Measurements from ENCODE around the gene GSTO1.
"Not testable (repeated sequence)": the region's sequence is repeated elsewhere in the genome, so short reads cannot be mapped to it uniquely, and the experiment has no call there.

GSTO1 gene

DNA sequence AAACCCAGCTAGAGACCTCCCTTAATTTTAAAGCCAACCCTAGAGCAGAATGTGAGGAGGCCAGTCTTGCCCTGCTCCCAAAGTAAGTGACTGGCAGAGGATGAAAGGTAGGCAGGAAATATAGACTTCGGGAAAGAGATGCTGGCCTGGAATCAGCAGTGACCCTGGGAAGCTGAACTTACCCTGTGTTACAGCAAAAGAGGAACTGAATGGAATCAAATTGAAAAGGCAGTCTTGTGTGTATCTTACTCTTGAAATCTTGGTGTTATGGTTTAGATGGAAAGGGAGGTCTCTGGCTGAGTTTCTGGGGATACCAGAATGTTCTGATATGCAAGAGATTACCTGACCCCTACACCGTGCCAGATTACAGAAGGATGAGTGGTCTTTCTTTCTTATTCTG is 14.6 kb upstream of the GSTO1 start:
- DNase-seq (ENCODE audit: low spot score in 2 of 2): no peak
- in situ Hi-C loops (cut with MboI; ENCODE audit: low sequenced_read_pairs): no loop called here
- no peak overlapping the region for H3K4me3 ChIP-seq
- no peaks in the 10 kb centered on the region for H3K4me1 ChIP-seq
- peaks cover 13% of the 10 kb centered on the region; the same call in 1 of the 2 replicates for H3K27me3 ChIP-seq (ENCODE audit: low read depth)
- H3K36me3 ChIP-seq (replicated peaks): no peaks in the 10 kb centered on the region
- no peaks in the 10 kb centered on the region for H3K9me3 ChIP-seq

DNA sequence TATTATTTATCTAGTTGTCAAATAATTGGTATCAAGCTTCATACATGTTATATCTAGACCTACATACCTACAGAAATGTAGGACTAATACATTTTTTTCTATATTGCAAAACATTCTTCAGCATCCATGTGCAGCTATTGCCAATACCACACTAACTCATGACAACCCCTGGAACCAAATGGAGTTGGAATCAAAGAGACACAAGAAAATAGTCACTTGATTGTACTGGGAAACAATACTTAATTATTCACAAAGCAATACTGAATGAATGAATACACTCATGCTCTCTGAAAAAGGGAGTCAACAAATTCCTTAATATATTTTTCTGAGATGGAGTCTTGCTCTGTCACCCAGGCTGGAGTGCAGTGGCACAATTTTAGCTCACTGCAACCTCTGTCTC is 12.1 kb upstream of the GSTO1 start:
- Histone ChIP-seq H3K4me3 (no peak overlapping the region), H3K4me1 (no peaks in the 10 kb centered on the region), H3K27me3 (ENCODE audit: low read depth) (peaks cover 10% of the 10 kb centered on the region; the same call in 1 of the 2 replicates), H3K9me3 (peaks cover 6% of the 10 kb centered on the region), H3K36me3 (replicated peaks) (no peaks in the 10 kb centered on the region)
- DNase-seq (ENCODE audit: low spot score in 2 of 2): no peak
- in situ Hi-C loops (cut with MboI; ENCODE audit: low sequenced_read_pairs): no loop called here

DNA sequence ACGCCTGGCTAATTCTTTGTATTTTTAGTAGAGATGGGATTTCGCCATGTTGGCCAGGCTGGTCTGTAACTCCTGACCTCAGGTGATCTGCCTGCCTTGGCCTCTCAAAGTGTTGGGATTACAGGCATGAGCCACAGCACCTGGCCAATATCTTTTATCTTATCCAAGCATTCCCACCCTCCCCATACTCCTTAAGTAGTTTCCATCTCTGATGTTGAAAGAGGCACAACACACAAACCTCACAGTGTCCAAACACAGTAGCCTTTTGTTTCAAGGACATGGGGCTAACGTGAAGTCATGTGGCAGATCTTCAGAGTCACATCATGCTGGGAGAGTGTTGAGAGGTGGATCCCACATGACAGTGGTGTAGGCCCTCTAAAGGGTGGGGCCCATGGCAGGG is 11.7 kb upstream of the GSTO1 start:
- DNase-seq (ENCODE audit: low spot score in 2 of 2); H3K36me3 ChIP-seq (replicated peaks); in situ Hi-C loops (cut with MboI; ENCODE audit: low sequenced_read_pairs); H3K4me3 ChIP-seq; H3K9me3 ChIP-seq; H3K4me1 ChIP-seq: not testable (repeated sequence)
- H3K27me3 ChIP-seq (ENCODE audit: low read depth): peaks cover 10% of the 10 kb centered on the region; the same call in 1 of the 2 replicates

DNA sequence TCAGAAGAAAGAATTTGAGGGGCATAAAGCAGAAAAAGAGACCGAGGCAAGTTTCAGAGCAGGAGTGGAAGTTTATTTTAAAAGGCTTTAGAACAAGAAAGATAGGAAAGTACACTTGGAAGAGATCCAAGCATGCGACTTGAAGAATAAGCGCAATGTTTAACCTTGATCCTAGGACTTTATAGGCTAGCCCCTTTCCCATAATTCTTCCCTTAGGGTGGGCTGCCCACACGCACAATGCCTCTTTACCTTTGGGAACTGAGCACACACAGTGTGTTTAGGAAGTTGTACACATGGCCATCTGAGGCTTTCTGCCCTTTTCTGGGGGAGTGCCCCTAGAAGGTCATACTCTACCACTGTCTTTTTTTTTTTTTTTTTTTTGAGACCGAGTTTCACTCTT is 11.2 kb upstream of the GSTO1 start:
- Histone ChIP-seq H3K36me3 (replicated peaks) (no peaks in the 10 kb centered on the region), H3K4me3 (no peak overlapping the region), H3K9me3 (peaks cover 6% of the 10 kb centered on the region), H3K27me3 (ENCODE audit: low read depth) (peaks cover 10% of the 10 kb centered on the region; the same call in 1 of the 2 replicates), H3K4me1 (no peaks in the 10 kb centered on the region)
- in situ Hi-C loops (cut with MboI; ENCODE audit: low sequenced_read_pairs): no loop called here
- no peak for DNase-seq (ENCODE audit: low spot score in 2 of 2)

DNA sequence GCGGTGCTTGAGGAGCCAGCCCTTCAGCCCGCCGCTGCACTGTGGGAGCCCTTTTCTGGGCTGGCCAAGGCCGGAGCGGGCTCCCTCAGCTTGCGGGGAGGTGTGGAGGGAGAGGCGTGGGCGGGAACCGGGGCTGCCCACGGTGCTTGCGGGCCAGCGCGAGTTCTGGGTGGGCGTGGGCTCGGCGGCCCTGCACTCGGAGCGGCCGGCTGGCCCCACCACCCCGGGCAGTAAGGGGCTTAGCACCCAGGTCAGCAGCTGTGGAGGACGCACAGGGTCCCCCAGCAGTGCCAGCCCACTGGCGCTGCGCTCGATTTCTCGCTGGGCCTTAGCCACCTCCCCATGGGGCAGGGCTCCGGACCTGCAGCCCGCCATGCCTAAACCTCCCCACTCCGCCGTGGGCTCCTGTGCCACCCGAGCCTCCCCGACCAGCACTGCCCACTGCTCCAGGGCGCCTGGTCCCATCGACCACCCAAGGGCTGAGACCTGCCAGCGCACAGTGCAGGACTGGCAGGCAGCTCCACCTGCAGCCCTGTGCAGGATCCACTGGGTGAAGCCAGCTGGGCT is 9.5 kb upstream of the GSTO1 start:
- Histone ChIP-seq H3K4me3 (no peak overlapping the region), H3K9me3 (peaks cover 6% of the 10 kb centered on the region), H3K27me3 (ENCODE audit: low read depth) (peaks cover 4% of the 10 kb centered on the region; the same call in 1 of the 2 replicates), H3K36me3 (replicated peaks) (no peaks in the 10 kb centered on the region), H3K4me1 (no peaks in the 10 kb centered on the region)
- no peak for DNase-seq (ENCODE audit: low spot score in 2 of 2)
- in situ Hi-C loops (cut with MboI; ENCODE audit: low sequenced_read_pairs): no loop called here

DNA sequence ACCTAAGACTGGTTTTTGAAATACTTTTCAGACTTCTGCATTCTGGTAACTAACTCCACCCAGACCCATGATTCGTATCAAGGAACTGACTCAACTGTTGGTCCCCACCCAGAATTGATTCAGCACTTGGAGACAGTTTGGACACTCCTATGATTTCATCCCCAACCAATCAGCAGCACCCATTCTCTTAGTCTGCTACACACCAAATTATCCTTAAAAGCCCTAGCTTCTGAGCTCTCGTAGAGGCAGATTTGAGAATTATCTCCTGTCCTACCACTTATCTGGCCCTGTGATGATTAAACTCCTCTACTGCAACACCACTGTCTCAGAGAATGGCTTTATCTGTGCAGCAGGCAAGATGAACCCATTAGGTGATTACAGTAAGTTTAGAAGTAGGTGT is 7.7 kb upstream of the GSTO1 start:
- Histone ChIP-seq H3K4me3 (no peak overlapping the region), H3K27me3 (ENCODE audit: low read depth) (no peaks in the 10 kb centered on the region), H3K36me3 (replicated peaks) (no peaks in the 10 kb centered on the region), H3K4me1 (peaks cover 5% of the 10 kb centered on the region; the same call in 1 of the 2 replicates), H3K9me3 (peaks cover 6% of the 10 kb centered on the region)
- in situ Hi-C loops (cut with MboI; ENCODE audit: low sequenced_read_pairs): no loop called here
- DNase-seq (ENCODE audit: low spot score in 2 of 2): no peak

DNA sequence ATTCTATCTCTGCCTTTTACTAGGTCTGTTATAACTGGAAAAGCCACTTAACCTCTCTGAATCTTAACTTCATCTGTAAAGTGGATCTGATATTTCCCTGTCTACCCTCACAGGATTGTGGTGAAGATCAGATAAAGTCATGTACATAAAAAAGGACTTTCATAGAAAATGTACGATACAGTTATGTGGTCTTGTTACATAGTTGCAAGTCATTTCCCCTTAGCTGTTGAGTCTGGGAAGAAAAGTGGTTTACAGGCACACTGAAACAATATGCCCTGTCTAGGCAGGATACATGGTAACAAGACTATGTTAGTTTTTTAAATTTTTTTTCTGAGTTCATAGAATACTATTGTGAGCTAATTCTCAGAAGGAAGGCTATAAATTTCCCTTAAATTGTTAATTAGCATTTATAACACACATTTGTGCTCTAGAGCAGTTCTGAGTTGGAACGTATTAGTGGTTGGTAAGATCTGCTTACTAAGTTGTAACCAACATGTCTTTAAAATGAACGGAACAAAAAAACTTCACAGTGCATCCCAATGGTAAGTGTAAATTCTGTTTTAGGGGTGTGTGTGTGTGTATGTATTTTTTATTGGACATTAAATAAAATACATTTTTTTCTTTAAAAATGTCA is 7.1 kb upstream of the GSTO1 start:
- no peak for DNase-seq (ENCODE audit: low spot score in 2 of 2)
- Histone ChIP-seq H3K36me3 (replicated peaks) (no peaks in the 10 kb centered on the region), H3K4me3 (no peak overlapping the region), H3K9me3 (peaks cover 6% of the 10 kb centered on the region), H3K4me1 (peaks cover 5% of the 10 kb centered on the region; the same call in 1 of the 2 replicates), H3K27me3 (ENCODE audit: low read depth) (no peaks in the 10 kb centered on the region)
- in situ Hi-C loops (cut with MboI; ENCODE audit: low sequenced_read_pairs): no loop called here

DNA sequence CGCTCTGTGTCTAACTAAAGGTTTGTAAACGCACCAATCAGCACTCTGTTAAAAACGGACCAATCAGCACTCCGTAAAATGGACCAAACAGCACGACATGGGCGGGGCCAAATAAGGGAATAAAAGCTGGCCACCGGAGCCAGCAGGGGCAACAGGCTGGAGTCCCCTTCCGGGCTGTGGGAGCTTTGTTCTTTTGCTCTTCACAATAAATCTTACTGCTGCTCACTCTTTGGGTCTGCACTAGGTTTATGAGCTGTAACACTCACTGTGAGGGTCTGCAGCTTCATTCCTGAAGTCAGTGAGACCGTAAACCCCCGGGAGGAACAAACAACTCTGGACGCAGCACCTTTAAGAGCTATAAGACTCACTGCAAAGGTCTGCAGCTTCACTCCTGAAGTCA is 5.8 kb upstream of the GSTO1 start:
- H3K4me3 ChIP-seq; DNase-seq (ENCODE audit: low spot score in 2 of 2); in situ Hi-C loops (cut with MboI; ENCODE audit: low sequenced_read_pairs); H3K4me1 ChIP-seq; H3K36me3 ChIP-seq (replicated peaks); H3K9me3 ChIP-seq; H3K27me3 ChIP-seq (ENCODE audit: low read depth): not testable (repeated sequence)

DNA sequence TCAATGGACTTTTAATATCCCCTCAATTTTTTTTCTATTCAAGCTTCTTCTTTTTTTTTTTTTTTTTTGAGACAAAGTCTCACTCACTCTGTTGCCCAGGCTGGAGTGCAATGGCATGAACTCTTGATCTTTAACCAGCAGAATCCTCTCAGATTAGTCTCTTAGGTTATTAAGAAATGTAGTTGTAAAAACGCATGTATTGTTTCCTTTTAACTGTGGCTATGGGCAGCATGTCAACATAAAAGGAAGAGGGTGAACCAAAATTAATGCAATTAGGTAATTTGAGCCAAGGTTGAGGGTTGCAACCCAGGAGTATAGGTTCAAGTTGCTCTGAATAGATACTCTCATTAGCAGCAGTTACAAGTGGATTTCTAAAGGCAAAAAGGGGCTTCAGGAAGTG is 4.3 kb upstream of the GSTO1 start:
- in situ Hi-C loops (cut with MboI; ENCODE audit: low sequenced_read_pairs): no loop called here

DNA sequence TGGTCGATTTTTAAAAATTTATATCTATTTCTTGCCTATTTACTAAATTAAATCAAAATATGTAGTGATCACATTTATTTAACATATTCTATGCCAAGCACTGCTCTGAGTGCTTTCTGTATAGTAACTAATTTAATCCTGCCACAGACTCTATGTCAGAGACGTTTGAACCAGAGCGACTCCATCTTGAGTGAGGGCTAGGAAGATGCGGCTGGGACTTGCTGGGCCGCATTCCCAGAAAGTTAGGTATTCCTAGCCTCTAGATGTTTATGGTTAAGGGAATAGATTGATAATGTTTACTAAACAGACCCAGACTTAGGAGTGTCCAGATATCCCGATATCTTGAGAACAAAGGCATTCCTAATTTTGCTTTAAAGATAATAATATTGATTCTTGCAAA is 3.2 kb upstream of the GSTO1 start:
- H3K4me3 ChIP-seq: no peak overlapping the region
- peaks cover 23% of the 10 kb centered on the region for H3K4me1 ChIP-seq
- no peak for DNase-seq (ENCODE audit: low spot score in 2 of 2)
- H3K9me3 ChIP-seq: peaks cover 6% of the 10 kb centered on the region
- in situ Hi-C loops (cut with MboI; ENCODE audit: low sequenced_read_pairs): no loop called here
- no peaks in the 10 kb centered on the region for H3K36me3 ChIP-seq (replicated peaks)
- no peaks in the 10 kb centered on the region for H3K27me3 ChIP-seq (ENCODE audit: low read depth)

More for the DNA sequence above, 4.3 kb upstream of the GSTO1 start:
- Histone ChIP-seq H3K27me3 (ENCODE audit: low read depth) (no peaks in the 10 kb centered on the region), H3K4me3 (no peak overlapping the region), H3K4me1 (peaks cover 14% of the 10 kb centered on the region), H3K36me3 (replicated peaks) (no peaks in the 10 kb centered on the region), H3K9me3 (peaks cover 6% of the 10 kb centered on the region)
- no peak for DNase-seq (ENCODE audit: low spot score in 2 of 2)

DNA sequence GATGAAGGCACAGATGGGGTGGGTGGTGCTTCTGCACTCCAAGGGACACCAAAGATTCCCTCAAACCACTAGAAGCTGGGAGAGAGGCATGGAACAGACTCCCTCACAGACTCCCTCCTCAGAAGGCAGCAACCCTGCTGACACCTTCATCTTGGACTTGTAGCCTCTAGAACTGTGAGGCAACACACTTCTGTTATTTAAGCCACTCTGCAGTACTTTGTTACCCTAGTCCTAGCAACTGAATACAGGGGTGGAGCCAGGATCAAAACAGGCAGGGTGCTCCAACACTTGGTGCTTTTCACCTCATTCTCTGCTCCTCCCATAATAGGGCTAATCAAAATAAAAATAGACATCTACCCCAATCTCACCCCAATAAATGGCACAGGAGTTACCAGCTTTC is 2.3 kb upstream of the GSTO1 start:
- in situ Hi-C loops (cut with MboI; ENCODE audit: low sequenced_read_pairs): no loop called here
- peaks cover under 1% of the 10 kb centered on the region; the same call in 1 of the 2 replicates for H3K36me3 ChIP-seq (replicated peaks)
- no peaks in the 10 kb centered on the region for H3K27me3 ChIP-seq (ENCODE audit: low read depth)
- H3K4me3 ChIP-seq: no peak overlapping the region
- no peak for DNase-seq (ENCODE audit: low spot score in 2 of 2)
- H3K4me1 ChIP-seq: peaks cover 28% of the 10 kb centered on the region
- peaks cover under 1% of the 10 kb centered on the region; the same call in 1 of the 2 replicates for H3K9me3 ChIP-seq

DNA sequence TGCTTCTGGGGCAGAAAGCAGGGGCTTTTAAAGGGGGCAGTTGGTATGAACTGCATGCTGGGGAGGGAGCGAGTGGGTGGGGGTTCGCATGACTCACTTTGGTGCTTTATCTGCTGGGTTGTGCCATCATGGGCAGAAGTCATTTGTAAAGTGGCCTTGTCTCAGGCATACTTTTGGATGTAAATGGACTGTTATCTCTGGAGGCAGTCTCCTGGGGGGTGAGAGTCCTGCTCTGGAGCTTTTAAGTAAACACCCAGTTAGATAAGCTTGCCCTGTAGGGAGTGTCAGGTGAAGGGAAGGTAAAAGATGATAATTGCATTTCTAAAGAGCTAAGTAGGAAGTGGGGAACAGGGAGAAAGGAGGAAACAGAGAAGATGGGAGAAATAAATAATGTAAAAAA is 1.6 kb upstream of the GSTO1 start:
- Histone ChIP-seq H3K27me3 (ENCODE audit: low read depth) (no peaks in the 10 kb centered on the region), H3K9me3 (no peaks in the 10 kb centered on the region), H3K36me3 (replicated peaks) (peaks cover 8% of the 10 kb centered on the region), H3K4me3 (no peak overlapping the region), H3K4me1 (peaks cover 28% of the 10 kb centered on the region)
- in situ Hi-C loops (cut with MboI; ENCODE audit: low sequenced_read_pairs): no loop called here
- no peak for DNase-seq (ENCODE audit: low spot score in 2 of 2)

DNA sequence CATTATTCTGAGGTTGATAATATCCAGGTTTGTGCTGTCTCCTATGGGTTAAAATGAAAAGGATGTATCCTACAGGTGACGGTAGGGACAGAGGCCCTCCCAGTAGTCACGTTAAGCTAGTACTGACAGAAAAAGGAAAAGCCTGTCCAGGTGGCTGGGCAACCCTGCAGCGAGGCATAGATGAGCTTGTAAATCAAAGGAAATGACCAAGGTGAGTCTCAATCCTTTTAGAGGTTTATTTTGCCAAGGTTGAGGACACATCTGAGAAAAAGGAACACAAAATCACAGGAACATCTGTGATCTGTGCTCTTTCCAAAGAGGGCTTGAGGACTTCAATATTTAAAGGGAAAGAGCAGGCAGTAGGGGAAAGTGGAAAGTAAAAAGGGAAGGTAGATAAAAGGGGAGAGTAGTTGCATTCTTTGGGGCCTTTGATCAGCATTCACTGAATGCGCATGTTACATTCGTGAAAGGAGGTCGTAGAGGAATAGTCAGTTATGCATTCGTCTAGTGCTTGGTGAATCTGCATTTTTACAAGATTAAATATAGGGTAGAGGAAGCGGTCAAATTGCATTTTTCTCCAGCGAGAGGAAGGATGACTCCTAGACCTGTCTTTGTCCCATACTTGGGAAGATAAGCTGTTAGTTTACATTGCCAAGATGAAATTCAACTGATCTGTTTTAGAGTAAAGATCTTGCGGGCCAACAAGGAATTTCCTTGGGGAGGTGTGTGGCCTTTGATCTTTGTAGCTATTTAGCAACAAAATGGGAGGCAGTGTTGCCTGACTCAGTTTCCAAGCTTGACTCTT is 884 bp upstream of the GSTO1 start:
- DNase-seq (ENCODE audit: low spot score in 2 of 2): no peak
- Histone ChIP-seq H3K4me3 (peak overlapping the region; percentile 76), H3K36me3 (replicated peaks) (peaks cover 15% of the 10 kb centered on the region), H3K4me1 (peaks cover 28% of the 10 kb centered on the region), H3K9me3 (no peaks in the 10 kb centered on the region), H3K27me3 (ENCODE audit: low read depth) (no peaks in the 10 kb centered on the region)
- in situ Hi-C loops (cut with MboI; ENCODE audit: low sequenced_read_pairs): no loop called here

DNA sequence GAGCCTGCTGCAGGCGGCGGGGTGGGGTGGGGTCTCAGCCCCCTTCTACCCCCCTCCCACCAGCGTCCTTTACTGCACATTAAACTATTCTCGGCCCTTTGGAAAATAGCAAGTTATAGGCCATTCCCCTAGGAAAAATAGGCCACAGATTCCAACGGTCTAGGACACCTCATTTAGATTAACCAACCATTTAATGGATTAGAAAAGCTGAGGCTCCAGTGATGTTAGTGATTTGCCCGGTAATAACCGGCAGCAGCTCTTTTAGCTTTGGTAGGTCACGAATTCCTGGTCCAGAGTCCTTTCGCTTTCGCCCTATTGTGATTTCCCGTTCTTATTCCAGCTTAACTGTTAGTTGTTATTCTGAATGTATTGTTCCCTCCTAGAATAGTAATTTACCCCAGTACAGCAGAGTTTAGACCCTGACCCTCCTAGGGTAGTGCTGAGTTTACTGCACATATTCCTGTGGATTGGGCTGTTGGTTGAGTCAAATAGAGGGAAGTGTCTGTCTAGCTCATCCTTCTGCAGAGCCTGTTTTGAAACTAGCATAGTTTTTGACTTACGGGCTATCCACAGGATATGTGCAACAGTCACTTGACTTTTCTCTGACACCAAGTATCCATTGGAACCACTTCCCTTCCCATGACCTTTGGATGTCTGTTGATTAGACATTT is 754 bp downstream of the GSTO1 start:
- peak; percentile 39 to 54 for DNase-seq (ENCODE audit: low spot score in 2 of 2)
- in situ Hi-C loops (cut with MboI; ENCODE audit: low sequenced_read_pairs): no loop called here

More for the DNA sequence above, 754 bp downstream of the GSTO1 start:
- H3K36me3 ChIP-seq (replicated peaks): peaks cover 30% of the 10 kb centered on the region
- no peaks in the 10 kb centered on the region for H3K27me3 ChIP-seq (ENCODE audit: low read depth)
- peaks cover 28% of the 10 kb centered on the region for H3K4me1 ChIP-seq
- peak overlapping the region; percentile 76 for H3K4me3 ChIP-seq
- no peaks in the 10 kb centered on the region for H3K9me3 ChIP-seq
